Central memory CD8-positive, alpha-beta T cell (primary cell): Measurements from ENCODE around the gene MPG.
"Not testable (repeated sequence)": the region's sequence is repeated elsewhere in the genome, so short reads cannot be mapped to it uniquely, and the experiment has no call there.

ENCODE experiments used
- ATAC-seq: fragments of 150-1000 bp; cut with Tn5 transposase; replicated peaks from 2 replicates; pipeline ENCODE4 v1.10.0; 2022; ENCODE audit warnings: mild to moderate bottlenecking, moderate FRiP score, moderate number of reproducible peaks; ENCODE audit not compliant: poor library complexity, severe bottlenecking; ENCODE audit errors: extremely low read depth
- DNase-seq, 2 donors: peaks; one replicate each; pipeline ENCODE4 v3.0.0; 2021; ENCODE audit warnings: low spot score in 2 of 2
- H3K27ac Mint-ChIP-seq: one replicate; pipeline ENCODE4 v1.8.0; 2022; ENCODE audit warnings: low read depth, mild to moderate bottlenecking, moderate library complexity, mixed read lengths
- H3K27me3 Mint-ChIP-seq: one replicate; pipeline ENCODE4 v1.8.0; 2022; ENCODE audit warnings: mixed read lengths
- H3K36me3 Mint-ChIP-seq: one replicate; pipeline ENCODE4 v1.8.0; 2022; ENCODE audit warnings: mild to moderate bottlenecking, moderate library complexity, mixed read lengths; ENCODE audit not compliant: insufficient read depth
- H3K4me1 Mint-ChIP-seq: one replicate; pipeline ENCODE4 v1.8.0; 2022; ENCODE audit warnings: mixed read lengths
- H3K4me3 Mint-ChIP-seq: one replicate; pipeline ENCODE4 v1.8.0; 2022; ENCODE audit warnings: mild to moderate bottlenecking, moderate library complexity, mixed read lengths
- H3K9me3 Mint-ChIP-seq: one replicate; pipeline ENCODE4 v1.8.0; 2022; ENCODE audit warnings: mixed read lengths

Gene MPG

DNA sequence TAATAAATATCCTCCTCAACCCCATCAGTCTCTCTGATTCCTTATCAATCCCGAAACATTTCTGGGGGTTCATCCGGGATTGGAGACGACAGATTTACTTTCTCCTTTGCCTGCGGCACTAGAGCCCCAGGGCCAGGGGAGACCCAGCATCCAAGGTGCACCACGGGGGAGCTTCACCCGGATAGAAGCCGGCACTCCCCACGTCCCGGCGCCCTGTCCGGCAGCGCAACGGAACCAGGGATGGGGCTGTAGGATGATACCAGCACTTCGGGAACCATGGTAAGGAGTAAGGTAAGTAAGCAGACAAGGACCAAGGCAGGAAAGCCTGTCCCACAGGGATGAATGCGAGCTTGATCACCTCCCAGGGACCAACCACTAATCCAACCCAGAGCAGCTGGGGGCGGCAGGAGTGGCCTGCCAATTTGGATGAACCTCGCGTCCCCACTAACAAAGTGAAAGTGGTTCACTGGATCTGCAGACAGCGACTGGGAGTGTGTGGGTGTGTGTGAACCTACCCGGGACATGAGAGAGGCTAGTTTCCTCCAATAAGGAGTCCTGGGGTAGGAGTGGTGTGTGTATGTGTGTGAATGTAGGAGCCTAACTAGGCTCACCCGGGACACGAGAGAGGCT is 36.5 kb upstream of the MPG start:
- DNase-seq: no peak
- ATAC-seq: no peak
- Mint-ChIP-seq H3K36me3 (peaks cover 35% of the 10 kb centered on the region), H3K4me1 (peaks cover 37% of the 10 kb centered on the region), H3K27ac (peak overlapping the region; percentile 77), H3K9me3 (no peaks in the 10 kb centered on the region), H3K4me3 (no peak overlapping the region), H3K27me3 (no peaks in the 10 kb centered on the region)

- Mint-ChIP-seq H3K4me1 (peaks cover 37% of the 10 kb centered on the region), H3K9me3 (no peaks in the 10 kb centered on the region), H3K36me3 (peaks cover 38% of the 10 kb centered on the region), H3K4me3 (no peak overlapping the region), H3K27ac (peak overlapping the region; percentile 77), H3K27me3 (no peaks in the 10 kb centered on the region)
- DNase-seq (no peak), ATAC-seq (no peak)
Observed at GRCh38 chr16:42069-42457, 36.0 kb upstream of the MPG start.

DNA sequence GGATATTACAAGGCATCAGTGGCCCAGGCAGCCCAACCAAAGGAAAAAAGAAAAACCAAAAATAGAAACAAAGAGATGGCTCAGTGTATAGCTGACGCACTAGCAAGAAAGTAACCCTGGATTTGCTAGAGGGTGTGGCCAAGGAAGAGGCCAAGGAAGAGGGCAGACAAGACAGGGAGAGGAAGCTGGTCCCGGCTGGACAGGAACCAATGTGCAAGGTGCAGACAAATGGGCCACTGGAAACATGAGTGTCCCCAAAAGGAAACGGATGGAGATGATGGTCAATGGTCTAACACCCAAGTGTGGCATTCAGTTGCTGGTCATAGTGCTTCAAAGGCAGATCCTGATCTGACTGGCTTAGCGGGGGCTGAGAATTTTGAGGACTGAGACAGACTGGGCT is 35.3 kb upstream of the MPG start:
- H3K4me1 Mint-ChIP-seq: peaks cover 37% of the 10 kb centered on the region
- H3K4me3 Mint-ChIP-seq: no peak overlapping the region
- peaks cover 41% of the 10 kb centered on the region for H3K36me3 Mint-ChIP-seq
- no peaks in the 10 kb centered on the region for H3K9me3 Mint-ChIP-seq
- ATAC-seq (no peak), DNase-seq (no peak)
- H3K27ac Mint-ChIP-seq: peak overlapping the region; percentile 77
- no peaks in the 10 kb centered on the region for H3K27me3 Mint-ChIP-seq

DNA sequence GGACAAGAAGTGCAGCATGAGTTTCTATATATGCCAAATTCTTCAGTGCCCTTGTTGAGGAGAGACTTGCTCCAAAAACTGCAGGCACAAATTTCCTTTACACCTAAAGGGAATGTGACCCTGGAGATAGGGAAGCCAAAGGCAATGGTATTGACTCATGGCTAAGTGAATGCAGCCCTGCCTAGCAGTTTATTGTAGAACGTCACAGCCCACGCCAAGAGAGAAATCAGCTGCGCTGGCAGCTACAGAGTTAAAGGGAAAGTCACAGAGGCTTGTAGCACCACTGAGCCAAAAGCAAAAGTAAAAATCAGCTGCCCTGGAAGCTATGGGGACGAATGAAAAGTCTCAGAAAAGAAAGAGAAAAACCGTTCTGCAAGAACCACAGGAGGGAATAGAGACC is 34.7 kb upstream of the MPG start:
- DNase-seq (no peak), ATAC-seq (no peak)
- H3K4me3 Mint-ChIP-seq: no peak overlapping the region
- no peaks in the 10 kb centered on the region for H3K27me3 Mint-ChIP-seq
- H3K9me3 Mint-ChIP-seq: no peaks in the 10 kb centered on the region
- no peak overlapping the region for H3K27ac Mint-ChIP-seq
- H3K4me1 Mint-ChIP-seq: peaks cover 32% of the 10 kb centered on the region
- H3K36me3 Mint-ChIP-seq: peaks cover 46% of the 10 kb centered on the region

DNA sequence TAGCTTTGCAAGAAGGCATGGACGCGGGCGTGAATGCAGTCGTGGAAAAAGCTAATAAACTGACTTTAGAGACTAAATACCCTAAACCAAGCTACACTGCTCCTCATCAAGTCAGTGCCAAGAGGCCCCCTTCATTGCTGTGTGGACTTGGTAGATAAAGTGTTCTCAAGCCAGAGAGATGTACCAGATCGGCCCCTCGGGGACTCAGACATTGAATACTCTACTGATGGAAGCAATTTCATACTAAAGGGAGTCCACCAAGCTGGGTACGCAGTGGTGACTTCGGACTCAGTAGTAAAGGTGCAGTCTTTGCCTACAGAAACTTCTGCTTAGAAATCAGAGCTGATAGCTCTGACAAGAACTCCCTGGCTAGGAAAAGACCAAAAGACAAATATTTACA is 33.4 kb upstream of the MPG start:
- ATAC-seq: no peak
- H3K4me1 Mint-ChIP-seq: peaks cover 19% of the 10 kb centered on the region
- H3K9me3 Mint-ChIP-seq: no peaks in the 10 kb centered on the region
- DNase-seq: no peak
- peaks cover 49% of the 10 kb centered on the region for H3K36me3 Mint-ChIP-seq
- H3K4me3 Mint-ChIP-seq: no peak overlapping the region
- H3K27ac Mint-ChIP-seq: no peak overlapping the region
- no peaks in the 10 kb centered on the region for H3K27me3 Mint-ChIP-seq

DNA sequence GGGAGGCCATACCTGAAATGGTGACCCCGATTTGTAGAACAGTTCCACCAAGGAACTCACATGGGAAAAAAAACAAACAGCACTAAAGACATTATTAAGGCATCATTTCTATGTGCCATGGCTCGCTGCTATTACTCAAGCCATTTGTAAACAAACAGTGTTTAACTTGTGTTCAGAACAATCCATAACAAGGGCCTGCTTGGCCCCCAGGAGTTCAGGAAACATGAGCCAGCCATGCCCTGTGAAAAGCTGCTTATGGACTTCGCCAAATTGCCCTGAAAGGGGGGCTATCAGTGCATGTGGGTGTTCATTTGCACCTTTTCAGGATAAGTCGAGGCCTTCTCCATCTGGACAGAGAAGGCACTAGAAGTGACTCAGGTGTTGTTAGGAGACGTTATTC is 32.6 kb upstream of the MPG start:
- no peak for ATAC-seq
- Mint-ChIP-seq H3K27me3 (no peaks in the 10 kb centered on the region), H3K4me3 (no peak overlapping the region), H3K4me1 (peaks cover 25% of the 10 kb centered on the region), H3K9me3 (no peaks in the 10 kb centered on the region), H3K27ac (no peak overlapping the region), H3K36me3 (peaks cover 55% of the 10 kb centered on the region)
- DNase-seq: no peak

DNA sequence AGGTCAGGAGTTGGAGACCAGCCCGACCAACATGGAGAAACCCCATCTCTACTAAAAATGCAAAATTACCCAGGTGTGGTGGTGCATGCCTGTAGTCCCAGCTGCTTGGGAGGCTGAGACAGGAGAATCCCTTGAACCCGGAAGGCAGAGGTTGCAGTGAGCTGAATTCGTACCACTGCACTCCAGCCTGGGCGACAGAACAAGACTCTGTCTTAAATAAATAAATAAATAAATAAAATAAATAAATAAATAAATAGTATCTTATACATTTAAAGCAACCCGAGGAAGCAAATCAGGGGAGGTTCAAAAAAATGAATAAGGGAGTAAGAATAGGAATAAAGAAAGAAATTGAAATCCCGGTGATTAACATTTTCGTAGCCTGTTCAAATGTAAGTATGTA is 31.5 kb upstream of the MPG start:
- DNase-seq, H3K4me3 Mint-ChIP-seq, H3K27me3 Mint-ChIP-seq, H3K9me3 Mint-ChIP-seq, H3K27ac Mint-ChIP-seq, ATAC-seq: not testable (repeated sequence)
- H3K36me3 Mint-ChIP-seq: peaks cover 61% of the 10 kb centered on the region
- peaks cover 32% of the 10 kb centered on the region for H3K4me1 Mint-ChIP-seq

DNA sequence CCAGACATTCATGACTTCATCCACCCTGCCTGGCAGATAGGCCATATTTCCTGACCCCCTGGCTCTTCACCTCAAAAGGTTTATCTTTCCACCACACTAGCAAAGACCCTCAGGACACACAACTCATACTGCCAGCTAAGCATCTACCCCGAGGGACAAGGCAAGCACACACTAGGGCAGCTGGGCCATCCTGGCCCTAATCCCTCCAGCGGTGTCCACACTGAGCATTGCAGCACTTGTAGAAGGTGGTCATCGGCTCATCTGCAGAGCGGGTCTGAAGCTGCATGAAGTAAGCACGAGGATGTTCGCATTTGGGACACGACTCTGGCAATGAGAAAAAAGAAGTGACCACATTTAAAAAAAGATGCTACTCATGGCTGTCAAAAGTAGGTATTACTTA is 30.8 kb upstream of the MPG start:
- H3K4me3 Mint-ChIP-seq: no peak overlapping the region
- no peaks in the 10 kb centered on the region for H3K9me3 Mint-ChIP-seq
- H3K27ac Mint-ChIP-seq: no peak overlapping the region
- no peaks in the 10 kb centered on the region for H3K27me3 Mint-ChIP-seq
- ATAC-seq: no peak
- DNase-seq: no peak
- H3K36me3 Mint-ChIP-seq: peaks cover 60% of the 10 kb centered on the region
- H3K4me1 Mint-ChIP-seq: peaks cover 26% of the 10 kb centered on the region

DNA sequence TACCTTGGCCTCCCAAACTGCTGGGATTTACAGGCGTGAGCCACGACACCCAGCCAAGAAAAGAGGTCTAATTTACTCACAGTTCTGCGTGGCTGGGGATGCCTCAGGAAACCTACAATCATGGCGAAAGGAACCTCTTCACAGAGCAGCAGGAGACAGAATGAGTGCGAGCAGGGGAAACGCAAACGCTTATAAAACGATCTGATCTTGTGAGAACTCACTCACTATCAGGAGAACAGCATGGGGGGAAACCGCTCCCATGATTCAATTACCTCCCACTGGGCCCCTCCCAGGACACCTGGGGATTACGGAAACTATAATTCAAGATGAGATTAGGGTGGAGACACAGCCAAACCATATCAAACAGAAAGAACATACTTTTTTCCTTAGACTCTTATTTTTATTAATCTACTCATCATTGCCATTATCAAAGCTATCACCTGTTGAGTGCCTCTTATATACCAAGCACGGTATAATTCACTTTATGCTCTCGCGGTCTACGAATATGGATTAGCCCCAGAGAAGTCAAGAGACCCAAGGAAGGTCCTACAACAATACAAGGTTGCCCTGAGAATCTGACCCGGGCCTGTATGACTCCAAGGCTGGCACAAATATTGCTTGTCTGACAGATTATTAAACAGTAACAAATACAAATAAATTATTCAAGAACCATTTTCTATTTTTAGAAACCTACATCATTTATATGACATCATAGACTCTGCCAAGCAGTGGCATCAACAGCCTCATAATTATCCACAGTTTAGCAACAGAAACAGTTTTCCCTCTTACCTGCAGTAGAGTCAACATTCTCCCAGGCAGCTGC is 27.0 kb upstream of the MPG start:
- Mint-ChIP-seq H3K4me3 (peak overlapping the region; percentile 99), H3K36me3 (peaks cover 48% of the 10 kb centered on the region), H3K27me3 (no peaks in the 10 kb centered on the region), H3K4me1 (peaks cover 32% of the 10 kb centered on the region), H3K27ac (no peak overlapping the region), H3K9me3 (no peaks in the 10 kb centered on the region)
- no peak for ATAC-seq
- DNase-seq: no peak

- H3K27me3 Mint-ChIP-seq: no peaks in the 10 kb centered on the region
- H3K4me3 Mint-ChIP-seq: peak within 1 kb of the TSS; percentile 99
- ATAC-seq (peak; percentile 99), DNase-seq (peak; percentile 85 to 95)
- no peaks in the 10 kb centered on the region for H3K9me3 Mint-ChIP-seq
- peak within 1 kb of the TSS; percentile 95 for H3K27ac Mint-ChIP-seq
- peaks cover 29% of the 10 kb centered on the region for H3K36me3 Mint-ChIP-seq
- peaks cover 36% of the 10 kb centered on the region for H3K4me1 Mint-ChIP-seq
Observed at GRCh38 chr16:53346-54236, 24.4 kb upstream of the MPG start, which contains the start of the genes POLR3K and SNRNP25. POLR3K (minus strand) TSS chr16:53608; CDS start chr16:53586, 22 bp downstream. SNRNP25 (plus strand) TSS chr16:53828; CDS start chr16:54017, 189 bp downstream.

- DNase-seq (no peak), ATAC-seq (no peak)
- Mint-ChIP-seq H3K4me1 (peaks cover 36% of the 10 kb centered on the region), H3K9me3 (no peaks in the 10 kb centered on the region), H3K36me3 (peaks cover 29% of the 10 kb centered on the region), H3K27me3 (no peaks in the 10 kb centered on the region), H3K4me3 (peak overlapping the region; percentile 99), H3K27ac (peak overlapping the region; percentile 95)
Observed at GRCh38 chr16:54237-54581, 23.8 kb upstream of the MPG start.

- DNase-seq (no peak), ATAC-seq (no peak)
- no peaks in the 10 kb centered on the region for H3K27me3 Mint-ChIP-seq
- H3K9me3 Mint-ChIP-seq: no peaks in the 10 kb centered on the region
- peak overlapping the region; percentile 36 for H3K4me3 Mint-ChIP-seq
- H3K36me3 Mint-ChIP-seq: peaks cover 19% of the 10 kb centered on the region
- peaks cover 30% of the 10 kb centered on the region for H3K4me1 Mint-ChIP-seq
- H3K27ac Mint-ChIP-seq: no peak overlapping the region
Observed at GRCh38 chr16:55571-56136, 22.4 kb upstream of the MPG start.
